Measurements from ENCODE around the gene PLG. TPM values are rescaled to one million over a fixed set of nuclear protein-coding genes. Genes with fewer than 3 reads are reported as not detected.
"Not testable (repeated sequence)": the region's sequence is repeated elsewhere in the genome, so short reads cannot be mapped to it uniquely, and the experiment has no call there.

The PLG gene
- total RNA-seq, 1 donor from 2014 or later = 0.30 TPM

DNA sequence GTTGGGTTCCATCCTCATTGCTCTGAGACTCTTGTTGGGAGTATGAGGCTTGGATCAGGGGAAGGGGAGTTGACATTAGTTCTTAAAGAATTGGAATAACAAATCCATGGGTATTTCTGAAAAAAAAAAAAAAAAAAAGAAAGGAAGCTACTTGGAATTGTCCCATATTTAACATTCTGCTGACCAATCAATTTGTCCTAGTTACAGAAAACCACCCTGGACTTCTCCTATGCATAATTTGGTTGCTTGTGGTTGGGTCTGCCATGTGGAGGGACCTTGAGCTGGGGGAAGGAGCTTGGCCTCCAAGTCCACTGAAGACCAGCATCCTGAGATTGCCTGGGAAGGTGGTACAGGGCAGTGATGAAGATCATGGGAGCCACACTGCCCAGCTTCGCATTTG is 32.6 kb downstream of the PLG start:
- Mint-ChIP-seq H3K36me3 (ENCODE audit: low read depth) (no peaks in the 10 kb centered on the region), H3K27ac (ENCODE audit: unreplicated experiment) (no peak overlapping the region), H3K27me3 (ENCODE audit: low read depth) (no peaks in the 10 kb centered on the region), H3K9me3 (no peaks in the 10 kb centered on the region), H3K4me1 (no peaks in the 10 kb centered on the region), H3K4me3 (no peak overlapping the region)
- DNase-seq (ENCODE audit: low read depth, low spot score) = no peak
- TF ChIP-seq, protein P1, sequence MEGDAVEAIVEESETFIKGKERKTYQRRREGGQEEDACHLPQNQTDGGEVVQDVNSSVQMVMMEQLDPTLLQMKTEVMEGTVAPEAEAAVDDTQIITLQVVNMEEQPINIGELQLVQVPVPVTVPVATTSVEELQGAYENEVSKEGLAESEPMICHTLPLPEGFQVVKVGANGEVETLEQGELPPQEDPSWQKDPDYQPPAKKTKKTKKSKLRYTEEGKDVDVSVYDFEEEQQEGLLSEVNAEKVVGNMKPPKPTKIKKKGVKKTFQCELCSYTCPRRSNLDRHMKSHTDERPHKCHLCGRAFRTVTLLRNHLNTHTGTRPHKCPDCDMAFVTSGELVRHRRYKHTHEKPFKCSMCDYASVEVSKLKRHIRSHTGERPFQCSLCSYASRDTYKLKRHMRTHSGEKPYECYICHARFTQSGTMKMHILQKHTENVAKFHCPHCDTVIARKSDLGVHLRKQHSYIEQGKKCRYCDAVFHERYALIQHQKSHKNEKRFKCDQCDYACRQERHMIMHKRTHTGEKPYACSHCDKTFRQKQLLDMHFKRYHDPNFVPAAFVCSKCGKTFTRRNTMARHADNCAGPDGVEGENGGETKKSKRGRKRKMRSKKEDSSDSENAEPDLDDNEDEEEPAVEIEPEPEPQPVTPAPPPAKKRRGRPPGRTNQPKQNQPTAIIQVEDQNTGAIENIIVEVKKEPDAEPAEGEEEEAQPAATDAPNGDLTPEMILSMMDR (conservative IDR thresholded peaks at IDR 0.05) = no peak

DNA sequence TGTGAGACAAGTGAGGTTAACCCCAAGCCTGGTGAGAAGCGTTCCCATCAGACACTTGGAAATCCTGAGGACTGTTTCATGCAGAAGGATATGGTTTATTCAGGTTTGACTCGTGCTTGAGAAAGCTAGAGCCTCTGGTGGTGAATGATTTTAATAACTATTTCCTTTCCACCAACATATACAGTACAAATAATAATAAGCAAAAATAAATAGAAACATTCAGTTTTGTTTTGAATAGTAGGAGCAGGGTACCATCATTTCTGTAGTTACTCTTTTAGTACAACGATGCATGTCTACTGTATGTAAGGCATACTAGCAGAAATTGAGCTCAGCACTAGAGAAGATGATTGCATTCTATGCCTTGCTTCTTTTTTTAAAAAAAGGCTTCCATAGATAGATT is 33.5 kb downstream of the PLG start:
- Mint-ChIP-seq H3K36me3 (ENCODE audit: low read depth) (no peaks in the 10 kb centered on the region), H3K27me3 (ENCODE audit: low read depth) (no peaks in the 10 kb centered on the region), H3K27ac (ENCODE audit: unreplicated experiment) (no peak overlapping the region), H3K9me3 (no peaks in the 10 kb centered on the region), H3K4me3 (no peak overlapping the region), H3K4me1 (no peaks in the 10 kb centered on the region)
- no peak for DNase-seq (ENCODE audit: low read depth, low spot score)
- TF ChIP-seq, protein P1 (conservative IDR thresholded peaks at IDR 0.05) = no peak

DNA sequence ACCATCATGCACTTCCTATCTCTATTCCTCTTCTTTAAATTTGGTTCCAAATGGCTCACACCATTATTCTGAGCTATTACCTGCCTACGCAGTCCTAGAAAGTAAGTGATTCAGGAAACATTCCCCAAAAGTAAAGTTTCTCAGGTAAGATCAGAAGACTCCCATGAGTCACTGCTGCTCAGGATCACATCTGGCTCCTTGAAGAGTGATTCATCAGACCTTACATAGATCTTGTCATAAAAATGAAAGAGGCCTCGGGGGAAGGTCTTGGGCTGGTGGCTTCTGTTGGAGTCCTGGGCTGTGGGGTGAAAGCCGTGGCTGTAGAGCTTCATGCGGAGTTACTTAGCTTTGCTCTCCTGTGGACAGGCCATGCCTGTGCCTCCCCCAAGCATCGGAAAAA is 35.9 kb downstream of the PLG start:
- Mint-ChIP-seq H3K4me1 (no peaks in the 10 kb centered on the region), H3K36me3 (ENCODE audit: low read depth) (no peaks in the 10 kb centered on the region), H3K27me3 (ENCODE audit: low read depth) (no peaks in the 10 kb centered on the region), H3K27ac (ENCODE audit: unreplicated experiment) (no peak overlapping the region), H3K4me3 (no peak overlapping the region), H3K9me3 (peaks cover 4% of the 10 kb centered on the region)
- TF ChIP-seq, protein P1 (conservative IDR thresholded peaks at IDR 0.05) = no peak
- DNase-seq (ENCODE audit: low read depth, low spot score) = no peak

DNA sequence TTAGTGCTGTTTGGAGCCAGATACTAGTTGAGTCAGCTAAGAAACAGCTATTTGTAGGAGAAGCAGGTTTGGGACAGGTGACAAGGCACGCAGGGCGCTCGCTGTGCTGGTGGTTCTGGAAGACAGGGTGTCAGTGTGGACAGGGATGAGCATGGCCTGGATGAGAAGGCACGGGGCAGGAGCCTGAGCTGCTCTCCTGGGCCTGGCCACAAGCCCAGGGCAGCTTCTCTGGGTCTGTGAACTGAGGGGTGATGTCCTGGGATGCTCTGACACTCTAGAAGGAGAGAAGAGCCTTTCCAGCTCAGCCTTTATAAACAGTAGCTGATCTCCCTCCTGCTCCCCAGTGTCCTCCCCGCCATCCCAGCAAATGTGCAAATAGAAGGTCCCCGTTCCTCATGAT is 37.9 kb downstream of the PLG start:
- Mint-ChIP-seq H3K36me3 (ENCODE audit: low read depth) (peaks cover 3% of the 10 kb centered on the region), H3K4me3 (no peak overlapping the region), H3K27me3 (ENCODE audit: low read depth) (peaks cover 8% of the 10 kb centered on the region), H3K4me1 (no peaks in the 10 kb centered on the region), H3K27ac (ENCODE audit: unreplicated experiment) (no peak overlapping the region), H3K9me3 (peaks cover 13% of the 10 kb centered on the region)
- no peak for DNase-seq (ENCODE audit: low read depth, low spot score)
- TF ChIP-seq, protein P1 (conservative IDR thresholded peaks at IDR 0.05) = no peak

- not testable (repeated sequence) for DNase-seq (ENCODE audit: low read depth, low spot score); H3K4me3 Mint-ChIP-seq; H3K4me1 Mint-ChIP-seq; H3K36me3 Mint-ChIP-seq (ENCODE audit: low read depth); H3K27ac Mint-ChIP-seq (ENCODE audit: unreplicated experiment); H3K27me3 Mint-ChIP-seq (ENCODE audit: low read depth)
- H3K9me3 Mint-ChIP-seq = peaks cover 15% of the 10 kb centered on the region
Measured at GRCh38 chr6:160741012-160741411, 39.0 kb downstream of the PLG start.

DNA sequence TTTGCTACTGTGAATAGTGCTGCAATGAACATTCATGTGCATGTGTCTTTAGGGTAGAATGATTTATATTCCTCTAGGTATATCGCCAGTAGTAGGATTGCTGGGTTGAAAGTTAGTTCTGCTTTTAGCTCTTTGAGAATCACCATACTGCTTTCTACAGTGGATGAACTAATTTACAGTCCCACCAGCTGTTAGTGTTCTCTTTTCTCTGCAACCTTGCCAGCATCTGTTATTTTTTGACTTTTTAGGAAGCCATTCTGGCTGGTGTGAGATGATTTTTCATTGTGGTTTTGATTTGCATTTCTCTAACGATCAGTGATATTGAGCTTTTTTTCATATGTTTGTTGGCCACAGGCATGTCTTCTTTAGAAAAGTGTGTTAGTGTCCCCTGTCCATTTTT is 40.0 kb downstream of the PLG start:
- Mint-ChIP-seq H3K4me3 (no peak overlapping the region), H3K9me3 (peaks cover 15% of the 10 kb centered on the region)

More for the DNA sequence above, 40.0 kb downstream of the PLG start:
- DNase-seq (ENCODE audit: low read depth, low spot score) = no peak
- TF ChIP-seq, protein P1 (conservative IDR thresholded peaks at IDR 0.05) = no peak
- Mint-ChIP-seq H3K27ac (ENCODE audit: unreplicated experiment) (no peak overlapping the region), H3K36me3 (ENCODE audit: low read depth) (peaks cover 3% of the 10 kb centered on the region), H3K4me1 (no peaks in the 10 kb centered on the region), H3K27me3 (ENCODE audit: low read depth) (peaks cover 13% of the 10 kb centered on the region)

Data from neural crest cell (in vitro differentiated cells).